ENCODE data around the gene ARHGAP8. TPM values are rescaled to one million over a fixed set of nuclear protein-coding genes. Genes with fewer than 3 reads are reported as not detected.

The ARHGAP8 gene
- total and polyA plus RNA-seq, 2 of the 13 experiments (the other 11 are each of a cell fraction or from before 2014, with no cell fraction given), result 0.07 TPM; not detected in 1

DNA sequence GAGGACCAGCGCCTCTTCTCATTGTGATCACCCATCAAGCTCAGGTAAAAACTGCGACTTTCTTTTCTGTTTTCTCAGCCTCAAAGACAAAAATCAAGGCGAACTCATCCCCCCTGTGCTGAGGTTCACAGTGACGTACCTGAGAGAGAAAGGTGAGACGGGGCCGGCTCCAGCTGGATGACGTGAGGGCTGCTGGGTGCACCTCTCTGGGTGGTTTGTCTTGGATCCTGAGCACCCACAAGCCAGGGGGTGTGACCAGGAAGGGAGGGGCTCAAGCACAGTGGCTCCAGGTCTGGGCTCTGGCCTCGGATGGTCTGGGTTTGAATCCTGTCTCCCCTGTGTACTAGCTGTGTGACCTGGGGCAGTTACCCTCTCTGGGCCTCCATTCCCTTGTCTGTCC is 92.8 kb downstream of the ARHGAP8 start (continued):
- TF ChIP-seq JDP2 (CRISPR knock-in tag; IDR thresholded peaks at IDR 0.05; ENCODE audit: borderline replicate concordance), result no peak
- TF ChIP-seq, protein P1, sequence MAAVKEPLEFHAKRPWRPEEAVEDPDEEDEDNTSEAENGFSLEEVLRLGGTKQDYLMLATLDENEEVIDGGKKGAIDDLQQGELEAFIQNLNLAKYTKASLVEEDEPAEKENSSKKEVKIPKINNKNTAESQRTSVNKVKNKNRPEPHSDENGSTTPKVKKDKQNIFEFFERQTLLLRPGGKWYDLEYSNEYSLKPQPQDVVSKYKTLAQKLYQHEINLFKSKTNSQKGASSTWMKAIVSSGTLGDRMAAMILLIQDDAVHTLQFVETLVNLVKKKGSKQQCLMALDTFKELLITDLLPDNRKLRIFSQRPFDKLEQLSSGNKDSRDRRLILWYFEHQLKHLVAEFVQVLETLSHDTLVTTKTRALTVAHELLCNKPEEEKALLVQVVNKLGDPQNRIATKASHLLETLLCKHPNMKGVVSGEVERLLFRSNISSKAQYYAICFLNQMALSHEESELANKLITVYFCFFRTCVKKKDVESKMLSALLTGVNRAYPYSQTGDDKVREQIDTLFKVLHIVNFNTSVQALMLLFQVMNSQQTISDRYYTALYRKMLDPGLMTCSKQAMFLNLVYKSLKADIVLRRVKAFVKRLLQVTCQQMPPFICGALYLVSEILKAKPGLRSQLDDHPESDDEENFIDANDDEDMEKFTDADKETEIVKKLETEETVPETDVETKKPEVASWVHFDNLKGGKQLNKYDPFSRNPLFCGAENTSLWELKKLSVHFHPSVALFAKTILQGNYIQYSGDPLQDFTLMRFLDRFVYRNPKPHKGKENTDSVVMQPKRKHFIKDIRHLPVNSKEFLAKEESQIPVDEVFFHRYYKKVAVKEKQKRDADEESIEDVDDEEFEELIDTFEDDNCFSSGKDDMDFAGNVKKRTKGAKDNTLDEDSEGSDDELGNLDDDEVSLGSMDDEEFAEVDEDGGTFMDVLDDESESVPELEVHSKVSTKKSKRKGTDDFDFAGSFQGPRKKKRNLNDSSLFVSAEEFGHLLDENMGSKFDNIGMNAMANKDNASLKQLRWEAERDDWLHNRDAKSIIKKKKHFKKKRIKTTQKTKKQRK (IDR thresholded peaks at IDR 0.05; ENCODE audit: low read length), result no peak
- no peak for TF ChIP-seq FOXK1 (CRISPR knock-in tag; IDR thresholded peaks at IDR 0.05; ENCODE audit: borderline replicate concordance, low read depth)
- TF ChIP-seq ZSCAN29 (CRISPR knock-in tag; conservative IDR thresholded peaks at IDR 0.05), result no peak
- no peak for TF ChIP-seq GABPA (IDR thresholded peaks at IDR 0.05; ENCODE audit: low read depth, low read length)
- TF ChIP-seq GABPA (CRISPR knock-in tag; IDR thresholded peaks at IDR 0.05; ENCODE audit: low read depth), result no peak
- no peak for TF ChIP-seq ZNF780A (CRISPR knock-in tag; IDR thresholded peaks at IDR 0.05)

DNA sequence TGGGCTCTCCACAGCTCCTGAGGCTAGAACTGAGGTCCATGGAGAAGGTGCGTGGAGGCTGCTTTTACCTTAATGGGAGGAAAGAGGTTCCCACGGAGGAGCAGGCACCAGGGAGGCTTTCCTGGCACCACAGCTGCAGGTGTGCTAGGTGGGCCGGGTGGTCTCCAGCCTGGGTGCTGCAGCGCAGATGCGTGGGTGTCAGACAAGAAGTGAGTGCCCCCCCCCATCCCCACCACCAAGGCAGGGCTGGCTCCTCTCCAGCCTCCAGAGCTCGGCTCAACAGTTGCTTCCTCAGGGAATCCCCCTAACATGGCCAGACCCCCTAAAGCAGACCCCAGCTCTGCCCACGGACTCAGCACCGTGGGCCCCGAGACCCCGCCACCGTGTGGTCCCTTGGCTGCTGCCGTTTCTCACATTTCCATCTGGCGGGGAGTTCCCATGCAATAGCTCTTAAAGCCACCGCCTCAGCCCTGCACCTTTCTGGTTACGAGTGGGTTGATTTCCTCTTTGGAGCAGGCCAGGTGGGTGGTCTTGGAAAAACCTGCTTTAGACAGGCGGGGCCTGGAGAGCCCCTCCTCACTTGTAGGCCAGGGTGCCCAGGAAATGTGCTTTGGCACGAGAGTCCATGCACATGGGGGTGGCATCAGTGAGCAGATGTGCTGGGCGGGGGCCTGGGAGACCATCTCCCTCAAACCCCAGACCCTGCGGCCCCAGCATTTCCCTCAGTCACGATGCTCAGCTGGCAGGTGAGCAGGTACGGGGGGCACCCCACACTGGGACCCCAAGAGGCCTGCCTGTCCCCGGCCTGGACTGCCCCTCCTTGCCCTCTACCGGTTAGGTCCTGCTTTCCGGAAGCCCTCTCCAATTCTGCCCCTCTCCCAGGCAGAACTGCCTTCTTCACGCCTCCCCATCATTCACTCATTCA is 93.7 kb downstream of the ARHGAP8 start:
- Histone ChIP-seq H2AFZ (ENCODE audit: low read length) (no peak overlapping the region), H3K9me3 (ENCODE audit: low read length) (no peaks in the 10 kb centered on the region), H3K27me3 (ENCODE audit: control insufficient read depth in 1 of 2, insufficient read depth in 2 of 2, low read length in 2 of 2) (peaks cover 2 to 22% of the 10 kb centered on the region in 2 experiments; a peak in 4 of 5 replicates), H3K4me3 (replicated peaks in 1 of 3; ENCODE audit: insufficient read depth in 1 of 3, low read depth in 2 of 3, low read length in 3 of 3) (no peak overlapping the region), H3K4me2 (ENCODE audit: low read depth, low read length) (no peak overlapping the region), H3K4me1 (ENCODE audit: insufficient read depth, low read length) (no peaks in the 10 kb centered on the region), H3K27ac (ENCODE audit: extremely low read length, insufficient read depth, low read length) (no peak overlapping the region), H3K9ac (ENCODE audit: insufficient read depth, low read depth, low read length) (no peak overlapping the region), H4K20me1 (ENCODE audit: insufficient read depth, low read length) (no peaks in the 10 kb centered on the region), H3K36me3 (replicated peaks in 1 of 2; ENCODE audit: control insufficient read depth in 1 of 2, insufficient read depth in 2 of 2, low read length in 2 of 2) (no peaks in the 10 kb centered on the region), H3K79me2 (ENCODE audit: insufficient read depth, low read length) (no peaks in the 10 kb centered on the region)
- FAIRE-seq, result no peak
- ChIA-PET CTCF (ENCODE audit: low intra/inter-chr PET ratio, low total read pairs) (no interaction called here), POLR2A (no interaction called here)
- no peak for ATAC-seq
- intact Hi-C loops (cut with micrococcal nuclease; ENCODE audit: unreplicated experiment), result no loop called here
- in situ Hi-C loops (cut with HindIII; ENCODE audit: extremely low pct_ligation_motif_present, low pct_unique_long_range_greater_than_20kb), result no loop called here
- WGBS (ENCODE audit: low lambda C conversion rate), result 29% methylated on average over 13 of the region's 25 CpGs
- no peak for DNase-seq (ENCODE audit: low spot score)
- BruUV-seq (replicated peaks), result no TSS peak
- TF ChIP-seq SNAI1 (CRISPR knock-in tag; IDR thresholded peaks at IDR 0.05; ENCODE audit: borderline replicate concordance) (no peak), JDP2 (CRISPR knock-in tag; IDR thresholded peaks at IDR 0.05; ENCODE audit: borderline replicate concordance) (no peak), GTF3A (CRISPR knock-in tag; conservative IDR thresholded peaks at IDR 0.05) (no peak), ZNF136 (CRISPR knock-in tag; IDR thresholded peaks at IDR 0.05; ENCODE audit: low read depth) (no peak), ZNF501 (CRISPR knock-in tag; IDR thresholded peaks at IDR 0.05) (no peak), ZNF670 (CRISPR knock-in tag; IDR thresholded peaks at IDR 0.05; ENCODE audit: borderline replicate concordance) (no peak), ZNF382 (CRISPR knock-in tag; IDR thresholded peaks at IDR 0.05; ENCODE audit: borderline replicate concordance) (no peak), SP140L (CRISPR knock-in tag; IDR thresholded peaks at IDR 0.05; ENCODE audit: borderline replicate concordance) (no peak), POLR2AphosphoS5 (IDR thresholded peaks at IDR 0.05; ENCODE audit: low read depth, low read length) (no peak), ZMYM2 (CRISPR knock-in tag; IDR thresholded peaks at IDR 0.05) (no peak), RBM22 (optimal IDR thresholded peaks at IDR 0.05; ENCODE audit: low read length) (no peak)
- TF ChIP-seq, protein P2, sequence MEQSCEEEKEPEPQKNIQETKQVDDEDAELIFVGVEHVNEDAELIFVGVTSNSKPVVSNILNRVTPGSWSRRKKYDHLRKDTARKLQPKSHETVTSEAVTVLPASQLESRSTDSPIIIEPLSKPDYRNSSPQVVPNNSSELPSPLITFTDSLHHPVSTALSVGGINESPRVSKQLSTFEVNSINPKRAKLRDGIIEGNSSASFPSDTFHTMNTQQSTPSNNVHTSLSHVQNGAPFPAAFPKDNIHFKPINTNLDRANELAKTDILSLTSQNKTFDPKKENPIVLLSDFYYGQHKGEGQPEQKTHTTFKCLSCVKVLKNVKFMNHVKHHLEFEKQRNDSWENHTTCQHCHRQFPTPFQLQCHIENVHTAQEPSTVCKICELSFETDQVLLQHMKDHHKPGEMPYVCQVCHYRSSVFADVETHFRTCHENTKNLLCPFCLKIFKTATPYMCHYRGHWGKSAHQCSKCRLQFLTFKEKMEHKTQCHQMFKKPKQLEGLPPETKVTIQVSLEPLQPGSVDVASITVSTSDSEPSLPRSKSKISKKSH (CRISPR knock-in tag; IDR thresholded peaks at IDR 0.05; ENCODE audit: borderline replicate concordance), result no peak
